Left ventricle myocardium inferior (tissue), 1 donor: ENCODE data around the gene PRDM10. TPM values are rescaled to one million over a fixed set of nuclear protein-coding genes. Genes with fewer than 3 reads are reported as not detected.

ENCODE experiments used
- DNase-seq: peaks from one replicate; pipeline ENCODE4 v3.0.0-alpha.2; 2020
- H3K27ac ChIP-seq: fragments of 200-600 bp; replicated peaks from 2 replicates; pipeline ENCODE4 v1.8.0; 2021
- H3K27me3 ChIP-seq: fragments of 200-600 bp; 2 replicates; pipeline ENCODE4 v1.8.0; 2021; ENCODE audit warnings: low read depth
- H3K36me3 ChIP-seq: fragments of 200-600 bp; 2 replicates; pipeline ENCODE4 v1.8.0; 2021
- H3K4me1 ChIP-seq: fragments of 200-600 bp; 2 replicates; pipeline ENCODE4 v1.8.0; 2021
- H3K4me3 ChIP-seq: fragments of 200-600 bp; 2 replicates; pipeline ENCODE4 v1.8.0; 2021; ENCODE audit warnings: mild to moderate bottlenecking, moderate library complexity
- H3K9me3 ChIP-seq: fragments of 200-600 bp; replicated peaks from 2 replicates; pipeline ENCODE4 v1.8.0; 2021
- intact Hi-C: fragments of 100-400 bp; cut with micrococcal nuclease; formaldehyde crosslinking; loops from one replicate; pipeline ENCODE4 v1.11.0; 2022
- total RNA-seq: library from RNA; stranded (reverse); fragmentation: NEBNext Ultra II Directional; extraction: Animal tissue kit (Norgen Biotek cat#: 25700); gene quantifications from one replicate; pipeline ENCODE4 v1.2.1, GENCODE V29; 2021
- TF ChIP-seq, protein P1 (sequence below): fragments of 200-600 bp; IDR thresholded peaks from 2 replicates; pipeline ENCODE4 v1.8.0; 2021; ENCODE audit warnings: antibody characterized with exemption, mild to moderate bottlenecking, borderline replicate concordance
- donor health status: DM: no; HTN: yes; CAD: no; lungs with severe emphysema.

The PRDM10 gene
- total RNA-seq, 1 donor from 2014 or later, result 5.4 TPM

DNA sequence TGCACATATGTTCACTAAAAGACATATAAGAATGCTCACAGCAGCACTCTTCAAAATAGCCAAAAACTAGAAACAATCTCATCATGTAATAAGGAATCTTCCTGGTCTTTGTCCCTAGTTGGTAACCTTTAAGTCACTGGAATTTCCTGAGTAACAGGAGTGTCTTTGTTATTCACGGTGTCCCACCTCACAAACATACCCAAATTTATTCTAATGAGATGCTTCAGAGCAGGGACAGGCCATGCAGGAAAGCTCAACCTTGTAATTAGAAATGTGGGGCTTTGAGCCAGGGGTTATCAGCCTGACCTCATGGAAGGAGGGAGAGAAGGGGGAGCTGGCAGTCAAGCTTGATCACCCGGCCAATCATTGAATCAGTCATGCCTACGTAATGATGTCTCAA lies 66.9 kb downstream of the PRDM10 start:
- no peaks in the 10 kb centered on the region for H3K9me3 ChIP-seq
- no peak for DNase-seq
- TF ChIP-seq, protein P1, sequence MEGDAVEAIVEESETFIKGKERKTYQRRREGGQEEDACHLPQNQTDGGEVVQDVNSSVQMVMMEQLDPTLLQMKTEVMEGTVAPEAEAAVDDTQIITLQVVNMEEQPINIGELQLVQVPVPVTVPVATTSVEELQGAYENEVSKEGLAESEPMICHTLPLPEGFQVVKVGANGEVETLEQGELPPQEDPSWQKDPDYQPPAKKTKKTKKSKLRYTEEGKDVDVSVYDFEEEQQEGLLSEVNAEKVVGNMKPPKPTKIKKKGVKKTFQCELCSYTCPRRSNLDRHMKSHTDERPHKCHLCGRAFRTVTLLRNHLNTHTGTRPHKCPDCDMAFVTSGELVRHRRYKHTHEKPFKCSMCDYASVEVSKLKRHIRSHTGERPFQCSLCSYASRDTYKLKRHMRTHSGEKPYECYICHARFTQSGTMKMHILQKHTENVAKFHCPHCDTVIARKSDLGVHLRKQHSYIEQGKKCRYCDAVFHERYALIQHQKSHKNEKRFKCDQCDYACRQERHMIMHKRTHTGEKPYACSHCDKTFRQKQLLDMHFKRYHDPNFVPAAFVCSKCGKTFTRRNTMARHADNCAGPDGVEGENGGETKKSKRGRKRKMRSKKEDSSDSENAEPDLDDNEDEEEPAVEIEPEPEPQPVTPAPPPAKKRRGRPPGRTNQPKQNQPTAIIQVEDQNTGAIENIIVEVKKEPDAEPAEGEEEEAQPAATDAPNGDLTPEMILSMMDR, result no peak
- H3K4me1 ChIP-seq, result no peaks in the 10 kb centered on the region
- H3K27ac ChIP-seq, result no peak overlapping the region
- peaks cover 28% of the 10 kb centered on the region for H3K36me3 ChIP-seq
- intact Hi-C loops, result no loop called here
- H3K27me3 ChIP-seq, result no peaks in the 10 kb centered on the region
- no peak overlapping the region for H3K4me3 ChIP-seq

DNA sequence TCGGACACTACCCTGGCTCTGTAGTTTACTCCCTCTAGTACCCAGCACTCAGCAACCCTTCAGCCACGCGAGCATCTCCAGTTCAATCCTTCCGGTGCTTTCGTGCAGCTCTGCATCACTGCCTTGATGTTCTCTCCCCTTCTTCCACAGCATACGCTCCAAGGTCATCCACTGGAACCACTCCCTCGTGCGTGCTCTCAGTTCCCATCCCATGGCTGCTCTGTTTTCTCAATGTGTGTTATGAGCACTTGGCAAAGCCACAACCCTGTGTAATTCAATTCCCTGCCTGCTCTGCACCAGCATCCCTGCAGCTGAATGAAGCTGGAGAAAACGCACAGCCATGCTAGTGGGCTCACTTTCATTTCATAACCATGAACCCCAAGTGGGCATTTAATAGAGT lies 68.7 kb downstream of the PRDM10 start:
- no peak overlapping the region for H3K4me3 ChIP-seq
- no peaks in the 10 kb centered on the region for H3K4me1 ChIP-seq
- H3K27ac ChIP-seq, result no peak overlapping the region
- intact Hi-C loops, result no loop called here
- H3K27me3 ChIP-seq, result no peaks in the 10 kb centered on the region
- H3K9me3 ChIP-seq, result no peaks in the 10 kb centered on the region
- no peak for DNase-seq
- peaks cover 34% of the 10 kb centered on the region for H3K36me3 ChIP-seq
- TF ChIP-seq, protein P1, result no peak

DNA sequence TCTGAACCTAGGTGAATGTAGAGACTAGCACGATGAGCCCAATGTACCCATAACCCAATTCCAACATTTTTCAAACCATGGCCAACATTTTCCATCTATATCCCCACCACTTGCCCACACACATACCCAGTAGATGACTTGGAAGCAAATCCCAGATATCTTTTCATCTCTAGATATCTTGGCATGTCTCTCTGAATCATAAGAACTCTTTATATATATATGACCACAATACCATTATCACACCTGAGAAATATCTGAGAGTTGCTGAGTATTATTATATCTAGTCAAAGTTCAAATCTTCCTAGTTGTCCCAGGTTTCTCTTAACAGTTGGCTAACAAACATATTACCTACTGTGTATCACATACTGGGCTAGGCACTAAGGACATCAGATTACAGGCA lies 69.4 kb downstream of the PRDM10 start:
- no peak overlapping the region for H3K4me3 ChIP-seq
- no peaks in the 10 kb centered on the region for H3K9me3 ChIP-seq
- TF ChIP-seq, protein P1, result no peak
- no peak overlapping the region for H3K27ac ChIP-seq
- DNase-seq, result no peak
- H3K4me1 ChIP-seq, result no peaks in the 10 kb centered on the region
- intact Hi-C loops, result no loop called here
- H3K36me3 ChIP-seq, result peaks cover 34% of the 10 kb centered on the region
- no peaks in the 10 kb centered on the region for H3K27me3 ChIP-seq

DNA sequence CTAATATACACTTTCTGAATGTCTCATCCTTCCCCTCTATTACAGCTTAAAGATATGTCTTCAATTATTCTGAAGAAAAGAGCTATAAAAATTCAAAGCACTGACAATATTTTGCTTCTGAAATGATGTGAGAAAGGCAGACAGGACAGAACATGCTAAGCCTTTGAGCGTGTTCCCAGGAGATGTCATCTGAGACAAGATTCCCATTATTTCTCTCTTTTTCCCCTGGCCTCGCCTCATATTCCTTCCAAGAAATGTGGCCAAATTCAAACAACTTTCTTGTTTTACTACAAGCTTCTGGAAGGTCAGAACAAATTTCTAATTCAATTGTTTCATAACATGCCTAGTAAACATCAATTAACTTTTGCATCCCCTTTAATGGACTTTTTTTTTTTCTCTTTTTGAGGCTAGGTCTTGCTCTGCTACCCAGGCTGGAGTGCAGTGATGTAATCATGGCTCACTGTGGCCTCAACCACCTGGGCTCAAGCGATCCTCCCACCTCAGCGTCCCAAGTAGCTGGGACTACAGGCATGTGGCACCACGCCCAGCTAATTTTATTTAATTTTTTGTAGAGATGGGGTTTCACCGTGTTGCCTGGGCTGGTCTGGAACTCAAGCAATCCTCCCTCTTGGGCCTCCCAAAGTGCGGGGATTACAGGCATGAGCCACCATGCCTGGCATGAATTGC lies 70.1 kb downstream of the PRDM10 start:
- no peaks in the 10 kb centered on the region for H3K4me1 ChIP-seq
- no peaks in the 10 kb centered on the region for H3K27me3 ChIP-seq
- TF ChIP-seq, protein P1, result no peak
- intact Hi-C loops, result no loop called here
- H3K9me3 ChIP-seq, result no peaks in the 10 kb centered on the region
- H3K27ac ChIP-seq, result no peak overlapping the region
- H3K36me3 ChIP-seq, result peaks cover 34% of the 10 kb centered on the region
- no peak overlapping the region for H3K4me3 ChIP-seq
- no peak for DNase-seq

DNA sequence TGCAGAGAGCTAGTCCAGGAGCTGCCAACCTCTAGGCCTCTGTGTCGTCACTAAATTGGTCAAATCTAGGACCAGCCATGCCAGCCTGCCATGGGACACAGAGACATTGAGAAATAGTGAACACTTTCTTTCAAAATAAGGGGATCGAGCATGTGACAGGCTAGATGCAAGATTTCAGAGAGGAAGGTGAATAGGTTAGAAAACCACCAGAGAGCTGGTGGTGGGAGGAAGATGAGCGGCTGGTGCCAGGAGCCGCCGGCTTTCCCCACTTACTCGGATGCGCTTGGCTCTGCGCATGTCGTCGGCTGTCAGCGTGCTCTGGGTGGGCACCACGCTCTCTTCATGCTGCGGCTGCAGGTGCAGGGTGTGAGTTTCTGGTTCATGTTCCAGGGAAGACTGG lies 71.9 kb downstream of the PRDM10 start:
- Histone ChIP-seq H3K27me3 (no peaks in the 10 kb centered on the region), H3K4me1 (no peaks in the 10 kb centered on the region), H3K9me3 (no peaks in the 10 kb centered on the region), H3K4me3 (no peak overlapping the region), H3K36me3 (peaks cover 34% of the 10 kb centered on the region), H3K27ac (no peak overlapping the region)
- intact Hi-C loops, result no loop called here
- DNase-seq, result no peak
- TF ChIP-seq, protein P1, result no peak

DNA sequence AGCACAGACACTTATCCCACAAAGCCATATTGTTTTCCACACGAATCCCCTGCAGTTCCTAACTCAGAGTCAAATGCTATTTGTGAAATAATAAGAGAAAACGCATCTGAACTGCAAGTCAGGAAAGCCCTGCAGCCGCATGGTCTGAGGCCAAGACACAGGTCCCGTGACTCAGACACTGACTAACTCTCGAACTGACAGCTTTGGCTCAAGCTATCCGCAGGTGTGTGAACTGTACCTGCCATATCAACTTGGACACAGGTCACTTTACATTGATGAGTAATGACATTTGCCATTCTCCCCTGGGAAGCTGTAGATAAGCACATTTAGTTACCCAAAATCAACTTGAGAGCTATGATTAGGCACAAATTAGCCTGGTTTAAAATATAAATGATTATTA lies 72.3 kb downstream of the PRDM10 start:
- no peak overlapping the region for H3K4me3 ChIP-seq
- TF ChIP-seq, protein P1, result no peak
- H3K4me1 ChIP-seq, result no peaks in the 10 kb centered on the region
- H3K27ac ChIP-seq, result no peak overlapping the region
- H3K27me3 ChIP-seq, result no peaks in the 10 kb centered on the region
- intact Hi-C loops, result no loop called here
- H3K36me3 ChIP-seq, result peaks cover 34% of the 10 kb centered on the region
- DNase-seq, result no peak
- H3K9me3 ChIP-seq, result no peaks in the 10 kb centered on the region
